OCI-M2 (cell line): ENCODE data around the gene ASB7.
"Not testable (repeated sequence)": the region's sequence is repeated elsewhere in the genome, so short reads cannot be mapped to it uniquely, and the experiment has no call there.

Experiments
- DNase-seq: peaks from one replicate; lab custom pipeline; 2025; ENCODE audit not compliant: unreplicated experiment; lab: John Stamatoyannopoulos, UW

Gene ASB7

GRCh38 chr15:100648951-100649350, 46.6 kb downstream of the ASB7 start:
- DNase-seq, result no peak

- DNase-seq, result no peak
These were observed 48.3 kb downstream of the ASB7 start for GRCh38 chr15:100650685-100651084.

- no peak for DNase-seq
These were observed 48.9 kb downstream of the ASB7 start for GRCh38 chr15:100651253-100651652.

- DNase-seq, result no peak
These were observed 49.7 kb downstream of the ASB7 start for GRCh38 chr15:100652116-100652515.

GRCh38 chr15:100653608-100654007, 51.2 kb downstream of the ASB7 start:
- DNase-seq, result no peak

GRCh38 chr15:100658895-100659294, 56.5 kb downstream of the ASB7 start:
- DNase-seq, result no peak

GRCh38 chr15:100661156-100661555, 58.8 kb downstream of the ASB7 start:
- DNase-seq, result no peak

- DNase-seq, result no peak
These were observed 60.9 kb downstream of the ASB7 start for GRCh38 chr15:100663086-100663914.

- no peak for DNase-seq
These were observed 61.5 kb downstream of the ASB7 start for GRCh38 chr15:100663915-100664281.

GRCh38 chr15:100665570-100665969, 63.2 kb downstream of the ASB7 start:
- DNase-seq, result no peak

GRCh38 chr15:100667405-100668347, 65.3 kb downstream of the ASB7 start:
- DNase-seq, result no peak

- DNase-seq, result no peak
These were observed 66.0 kb downstream of the ASB7 start for GRCh38 chr15:100668348-100668745.

- no peak for DNase-seq
These were observed 66.9 kb downstream of the ASB7 start for GRCh38 chr15:100669260-100669659.

GRCh38 chr15:100670505-100671021, 68.2 kb downstream of the ASB7 start:
- no peak for DNase-seq

GRCh38 chr15:100671124-100671680, 68.8 kb downstream of the ASB7 start:
- no peak for DNase-seq

GRCh38 chr15:100671858-100672543, 69.6 kb downstream of the ASB7 start:
- DNase-seq, result no peak

GRCh38 chr15:100672959-100673358, 70.6 kb downstream of the ASB7 start:
- DNase-seq, result no peak

- not testable (repeated sequence) for DNase-seq
These were observed 76.8 kb downstream of the ASB7 start for GRCh38 chr15:100679151-100679550.

- DNase-seq, result no peak
These were observed 78.3 kb downstream of the ASB7 start for GRCh38 chr15:100680726-100681125.

GRCh38 chr15:100681335-100681746, 79.0 kb downstream of the ASB7 start:
- no peak for DNase-seq

- no peak for DNase-seq
These were observed 80.1 kb downstream of the ASB7 start for GRCh38 chr15:100682468-100682867.
